H9 (cell line): ENCODE results near the gene RPS8. TPM values are rescaled to one million over a fixed set of nuclear protein-coding genes. Genes with fewer than 3 reads are reported as not detected.
A peak's percentile ranks its signal among the peaks of the same experiment; 100 is the strongest.

ENCODE experiments used
- DNase-seq: peaks from one replicate; pipeline ENCODE4 v3.0.0-alpha.2; 2017
- H2AFZ ChIP-seq: one replicate; pipeline ENCODE4 v1.6.1; 2013; ENCODE audit warnings: mild to moderate bottlenecking, low read length, control low read depth, moderate library complexity
- H2AK5ac ChIP-seq: 2 replicates; pipeline ENCODE4 v1.6.1; 2013; ENCODE audit warnings: low read length, control low read depth, mixed read lengths; ENCODE audit not compliant: insufficient read length
- H2BK120ac ChIP-seq: one replicate; pipeline ENCODE4 v1.6.1; 2013; ENCODE audit warnings: low read depth, mild to moderate bottlenecking, low read length, control low read depth, inconsistent platforms; ENCODE audit not compliant: poor library complexity, severe bottlenecking
- H2BK12ac ChIP-seq: 2 replicates; pipeline ENCODE4 v1.6.1; 2013; ENCODE audit warnings: low read length, control low read depth, mixed read lengths, low read depth; ENCODE audit not compliant: insufficient read length
- H2BK15ac ChIP-seq: 2 replicates; pipeline ENCODE4 v1.6.1; 2013; ENCODE audit warnings: low read depth, low read length, control low read depth
- H2BK20ac ChIP-seq: one replicate; pipeline ENCODE4 v1.6.1; 2013; ENCODE audit warnings: low read depth, mild to moderate bottlenecking, low read length, control low read depth, inconsistent platforms; ENCODE audit not compliant: poor library complexity, severe bottlenecking
- H2BK5ac ChIP-seq: 2 replicates; pipeline ENCODE4 v1.6.1; 2013; ENCODE audit warnings: low read length, control low read depth, mixed read lengths; ENCODE audit not compliant: insufficient read length
- H3K14ac ChIP-seq: 2 replicates; pipeline ENCODE4 v1.6.1; 2013; ENCODE audit warnings: low read length, control low read depth; ENCODE audit not compliant: insufficient read depth
- H3K18ac ChIP-seq: 2 replicates; pipeline ENCODE4 v1.6.1; 2013; ENCODE audit warnings: low read depth, mild to moderate bottlenecking, mixed read lengths, low read length, control low read depth; ENCODE audit not compliant: insufficient read length
- H3K23ac ChIP-seq: 2 replicates; pipeline ENCODE4 v1.6.1; 2013; ENCODE audit warnings: low read length, control low read depth, mixed read lengths, low read depth; ENCODE audit not compliant: insufficient read length
- H3K23me2 ChIP-seq: 2 replicates; pipeline ENCODE4 v1.6.1; 2013; ENCODE audit warnings: low read depth, mild to moderate bottlenecking, mixed read lengths, low read length, control low read depth; ENCODE audit not compliant: insufficient read length, poor library complexity, severe bottlenecking
- H3K27ac ChIP-seq: 2 replicates; pipeline ENCODE4 v1.5.1; 2013; ENCODE audit warnings: low read length, control low read depth, mixed read lengths, low read depth; ENCODE audit not compliant: insufficient read length
- H3K27me3 ChIP-seq: 2 replicates; pipeline ENCODE4 v1.6.1; 2013; ENCODE audit warnings: low read length, control low read depth, inconsistent platforms; ENCODE audit not compliant: insufficient read depth
- H3K4ac ChIP-seq: 2 replicates; pipeline ENCODE4 v1.6.1; 2013; ENCODE audit warnings: low read depth, mild to moderate bottlenecking, control low read depth, inconsistent platforms, low read length, moderate library complexity
- H3K4me1 ChIP-seq: 2 replicates; pipeline ENCODE4 v1.6.1; 2013; ENCODE audit warnings: low read length, control low read depth, inconsistent platforms; ENCODE audit not compliant: insufficient read depth
- H3K4me2 ChIP-seq: 2 replicates; pipeline ENCODE4 v1.6.1; 2013; ENCODE audit warnings: low read length, control low read depth, mixed read lengths; ENCODE audit not compliant: insufficient read length, insufficient read depth
- H3K56ac ChIP-seq: 2 replicates; pipeline ENCODE4 v1.6.1; 2013; ENCODE audit warnings: low read depth, mild to moderate bottlenecking, mixed read lengths, low read length, control low read depth; ENCODE audit not compliant: insufficient read length
- H3K79me1 ChIP-seq: 2 replicates; pipeline ENCODE4 v1.6.1; 2013; ENCODE audit warnings: low read depth, mild to moderate bottlenecking, moderate library complexity, low read length, control low read depth, inconsistent platforms; ENCODE audit not compliant: insufficient read depth, poor library complexity, severe bottlenecking
- H3K79me2 ChIP-seq: 2 replicates; pipeline ENCODE4 v1.6.1; 2013; ENCODE audit warnings: low read length, control low read depth, inconsistent platforms; ENCODE audit not compliant: insufficient read depth
- H3K9ac ChIP-seq: 2 replicates; pipeline ENCODE4 v1.6.1; 2013; ENCODE audit warnings: low read length, control low read depth, mixed read lengths; ENCODE audit not compliant: insufficient read length; ENCODE audit errors: extremely low read depth
- H3K9me3 ChIP-seq: one replicate; pipeline ENCODE4 v1.6.1; 2013; ENCODE audit warnings: low read depth, low read length, inconsistent platforms; ENCODE audit not compliant: control insufficient read depth
- H3T11ph ChIP-seq: one replicate; pipeline ENCODE4 v1.6.1; 2013; ENCODE audit warnings: mild to moderate bottlenecking, low read length, control low read depth, inconsistent platforms
- H4K20me1 ChIP-seq: one replicate; pipeline ENCODE4 v1.6.1; 2013; ENCODE audit not compliant: control insufficient read depth, insufficient read length, insufficient read depth
- H4K5ac ChIP-seq: 2 replicates; pipeline ENCODE4 v1.6.1; 2013; ENCODE audit warnings: low read depth, mild to moderate bottlenecking, mixed read lengths, low read length, control low read depth; ENCODE audit not compliant: insufficient read length
- H4K8ac ChIP-seq: replicated peaks from 2 replicates; pipeline ENCODE4 v1.6.1; 2013; ENCODE audit warnings: low read length, control low read depth, mixed read lengths, low read depth; ENCODE audit not compliant: insufficient read length
- H4K91ac ChIP-seq: 2 replicates; pipeline ENCODE4 v1.6.1; 2013; ENCODE audit warnings: low read depth, mild to moderate bottlenecking, moderate library complexity, mixed read lengths, low read length, control low read depth; ENCODE audit not compliant: insufficient read length
- H3K27ac Mint-ChIP-seq, 3 experiments: 2 replicates in 2 of 3; 3 replicates in 1 of 3; pipeline ENCODE4 v1.8.0; 2020 to 2021; ENCODE audit warnings: mixed read lengths in 3 of 3, mild to moderate bottlenecking in 1 of 3, moderate library complexity in 1 of 3
- H3K27me3 Mint-ChIP-seq: 2 replicates; pipeline ENCODE4 v1.8.0; 2021; ENCODE audit warnings: low read depth, mild to moderate bottlenecking, moderate library complexity, mixed read lengths
- H3K36me3 Mint-ChIP-seq, 3 experiments: 2 replicates in 2 of 3; 3 replicates in 1 of 3; pipeline ENCODE4 v1.8.0; 2020 to 2021; ENCODE audit warnings: low read depth in 3 of 3, mixed read lengths in 3 of 3; ENCODE audit not compliant: insufficient read depth in 1 of 3
- H3K4me1 Mint-ChIP-seq, 2 experiments: 2 replicates each; pipeline ENCODE4 v1.8.0; 2020; ENCODE audit warnings: mixed read lengths in 2 of 2
- H3K4me3 Mint-ChIP-seq, 2 experiments: 2 replicates in 1 of 2; 3 replicates in 1 of 2; pipeline ENCODE4 v1.8.0; 2020 to 2021; ENCODE audit warnings: mild to moderate bottlenecking in 2 of 2, mixed read lengths in 2 of 2, moderate library complexity in 1 of 2
- H3K9me3 Mint-ChIP-seq, 2 experiments: 2 replicates in 1 of 2; 3 replicates in 1 of 2; pipeline ENCODE4 v1.8.0; 2020; ENCODE audit warnings: mild to moderate bottlenecking in 2 of 2, mixed read lengths in 2 of 2, moderate library complexity in 1 of 2
- WGBS: extraction: QIAGEN DNeasy Blood & Tissue Kit; methylation state at CpG from one replicate; pipeline ENCODE4 v1.1.7; 2013; ENCODE audit warnings: missing lambda C conversion rate, low lambda C conversion rate, mixed read lengths; ENCODE audit not compliant: insufficient read length; ENCODE audit errors: extremely low coverage; 5-methylcytosine and 5-hydroxymethylcytosine counted together
- total RNA-seq: library from RNA; stranded (reverse); gene quantifications from 2 replicates; pipeline ENCODE4 v1.2.1, GENCODE V29; 2021
- TF ChIP-seq, protein P1 (sequence below): fragments of 200-600 bp; sonication (generic); conservative IDR thresholded peaks from 3 replicates; pipeline ENCODE4 v1.8.0; 2021; ENCODE audit warnings: antibody characterized with exemption, mild to moderate bottlenecking

Gene RPS8
- total RNA-seq, 1 experiment from 2014 or later: 2,591 TPM

GRCh38 chr1:44730741-44731512, 44.4 kb upstream of the RPS8 start, which contains the start of gene RNU5D-1:
RNU5D-1 (minus strand) TSS chr1:44731170.
- H3K23me2 ChIP-seq: peaks cover 2% of the 10 kb centered on the region
- H3K56ac ChIP-seq: no peak within 1 kb of the TSS
- no peaks in the 10 kb centered on the region for H3K9me3 ChIP-seq
- H4K5ac ChIP-seq: no peak within 1 kb of the TSS
- peak within 1 kb of the TSS; percentile 87; the same call in 1 of the 2 replicates for H3K14ac ChIP-seq
- no peaks in the 10 kb centered on the region for H3K4me1 ChIP-seq
- H2BK12ac ChIP-seq: peak within 1 kb of the TSS; percentile 50
- H3K9ac ChIP-seq: peak within 1 kb of the TSS; percentile 70
- H3T11ph ChIP-seq: peak within 1 kb of the TSS; percentile 97
- WGBS: no CpG with 5 or more reads among the region's 19 CpGs
- H2BK15ac ChIP-seq: no peak within 1 kb of the TSS
- H3K4me2 ChIP-seq: peak within 1 kb of the TSS; percentile 28
- H3K23ac ChIP-seq: no peak within 1 kb of the TSS
- H2AFZ ChIP-seq: peak within 1 kb of the TSS; percentile 72
- no peak within 1 kb of the TSS for H2AK5ac ChIP-seq
- no peak within 1 kb of the TSS for H4K91ac ChIP-seq
- no peaks in the 10 kb centered on the region for H3K79me2 ChIP-seq
- no peaks in the 10 kb centered on the region for H4K20me1 ChIP-seq
- Mint-ChIP-seq H3K36me3 (no peaks in the 10 kb centered on the region), H3K27me3 (peaks cover 1% of the 10 kb centered on the region), H3K27ac (peak within 1 kb of the TSS; percentile 100), H3K9me3 (peaks cover 0 to 4% of the 10 kb centered on the region in 2 experiments; a peak in 2 of 5 replicates), H3K4me3 (peak within 1 kb of the TSS; percentile 33 to 46; a peak in 4 of 5 replicates), H3K4me1 (peaks cover 15 to 22% of the 10 kb centered on the region in 2 experiments)
- no peaks in the 10 kb centered on the region for H3K79me1 ChIP-seq
- peak within 1 kb of the TSS; percentile 99 for H3K27ac ChIP-seq
- H3K4ac ChIP-seq: no peak within 1 kb of the TSS; the same call in 1 of the 2 replicates
- H3K27me3 ChIP-seq: no peaks in the 10 kb centered on the region
- peak within 1 kb of the TSS; percentile 84 for H2BK120ac ChIP-seq
- TF ChIP-seq, protein P1, sequence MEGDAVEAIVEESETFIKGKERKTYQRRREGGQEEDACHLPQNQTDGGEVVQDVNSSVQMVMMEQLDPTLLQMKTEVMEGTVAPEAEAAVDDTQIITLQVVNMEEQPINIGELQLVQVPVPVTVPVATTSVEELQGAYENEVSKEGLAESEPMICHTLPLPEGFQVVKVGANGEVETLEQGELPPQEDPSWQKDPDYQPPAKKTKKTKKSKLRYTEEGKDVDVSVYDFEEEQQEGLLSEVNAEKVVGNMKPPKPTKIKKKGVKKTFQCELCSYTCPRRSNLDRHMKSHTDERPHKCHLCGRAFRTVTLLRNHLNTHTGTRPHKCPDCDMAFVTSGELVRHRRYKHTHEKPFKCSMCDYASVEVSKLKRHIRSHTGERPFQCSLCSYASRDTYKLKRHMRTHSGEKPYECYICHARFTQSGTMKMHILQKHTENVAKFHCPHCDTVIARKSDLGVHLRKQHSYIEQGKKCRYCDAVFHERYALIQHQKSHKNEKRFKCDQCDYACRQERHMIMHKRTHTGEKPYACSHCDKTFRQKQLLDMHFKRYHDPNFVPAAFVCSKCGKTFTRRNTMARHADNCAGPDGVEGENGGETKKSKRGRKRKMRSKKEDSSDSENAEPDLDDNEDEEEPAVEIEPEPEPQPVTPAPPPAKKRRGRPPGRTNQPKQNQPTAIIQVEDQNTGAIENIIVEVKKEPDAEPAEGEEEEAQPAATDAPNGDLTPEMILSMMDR: peak; percentile 91
- no peak within 1 kb of the TSS for H4K8ac ChIP-seq
- peak within 1 kb of the TSS; percentile 91 for H3K18ac ChIP-seq
- H2BK5ac ChIP-seq: peak within 1 kb of the TSS; percentile 96
- DNase-seq: peak; percentile 89
- H2BK20ac ChIP-seq: peak within 1 kb of the TSS; percentile 84
